ENCODE results near the gene ANO10. TPM values are rescaled to one million over a fixed set of nuclear protein-coding genes. Genes with fewer than 3 reads are reported as not detected.
A peak's percentile ranks its signal among the peaks of the same experiment; 100 is the strongest.

Gene ANO10
- total RNA-seq, 1 donor from 2014 or later = 45.4 TPM

GRCh38 chr3:43334976-43335375, 286.8 kb downstream of the ANO10 start:
- Histone ChIP-seq H3K27ac (ENCODE audit: low read depth, low read length) (no peak overlapping the region), H3K27me3 (ENCODE audit: insufficient read depth, low read length) (no peaks in the 10 kb centered on the region), H3K4me2 (ENCODE audit: low read length) (no peak overlapping the region), H3K9me3 (ENCODE audit: insufficient read depth, low read depth, low read length) (peaks cover 9% of the 10 kb centered on the region), H3K4me1 (ENCODE audit: insufficient read depth, low read length) (no peaks in the 10 kb centered on the region), H2AFZ (ENCODE audit: low read depth, low read length) (no peak overlapping the region), H3K36me3 (ENCODE audit: insufficient read depth, low read length) (peaks cover 9% of the 10 kb centered on the region), H3K79me2 (ENCODE audit: insufficient read depth, low read length) (peaks cover 3% of the 10 kb centered on the region), H3K4me3 (ENCODE audit: insufficient read depth, low read depth, low read length) (no peak overlapping the region), H4K20me1 (ENCODE audit: insufficient read depth, low read length) (no peaks in the 10 kb centered on the region), H3K9ac (ENCODE audit: low read length) (no peak overlapping the region)
- no peaks in the 10 kb centered on the region for H3K27me3 Mint-ChIP-seq (ENCODE audit: low read depth, unreplicated experiment)
- H3K9me3 Mint-ChIP-seq (ENCODE audit: unreplicated experiment) = peaks cover 23% of the 10 kb centered on the region
- TF ChIP-seq CTCF (IDR thresholded peaks at IDR 0.05; ENCODE audit: insufficient read depth, low read depth, low read length) (no peak), EZH2 (IDR thresholded peaks at IDR 0.05; ENCODE audit: insufficient read depth, low read length) (no peak)
- H3K36me3 Mint-ChIP-seq (ENCODE audit: low read depth, unreplicated experiment) = peaks cover 28% of the 10 kb centered on the region
- DNase-seq (ENCODE audit: low read depth) (no peak), FAIRE-seq (no peak)
- no peaks in the 10 kb centered on the region for H3K4me1 Mint-ChIP-seq (ENCODE audit: low read depth, unreplicated experiment)
- H3K4me3 Mint-ChIP-seq (ENCODE audit: unreplicated experiment) = no peak overlapping the region
- H3K27ac Mint-ChIP-seq (ENCODE audit: unreplicated experiment) = no peak overlapping the region

- H3K27me3 Mint-ChIP-seq (ENCODE audit: low read depth, unreplicated experiment) = no peaks in the 10 kb centered on the region
- Histone ChIP-seq H4K20me1 (ENCODE audit: insufficient read depth, low read length) (peaks cover 15% of the 10 kb centered on the region), H3K9ac (ENCODE audit: low read length) (no peak overlapping the region), H3K9me3 (ENCODE audit: insufficient read depth, low read depth, low read length) (peaks cover 2% of the 10 kb centered on the region), H3K27ac (ENCODE audit: low read depth, low read length) (no peak overlapping the region), H2AFZ (ENCODE audit: low read depth, low read length) (no peak overlapping the region), H3K79me2 (ENCODE audit: insufficient read depth, low read length) (peaks cover 12% of the 10 kb centered on the region), H3K4me1 (ENCODE audit: insufficient read depth, low read length) (no peaks in the 10 kb centered on the region), H3K36me3 (ENCODE audit: insufficient read depth, low read length) (peaks cover 7% of the 10 kb centered on the region), H3K27me3 (ENCODE audit: insufficient read depth, low read length) (no peaks in the 10 kb centered on the region), H3K4me3 (ENCODE audit: insufficient read depth, low read depth, low read length) (no peak overlapping the region), H3K4me2 (ENCODE audit: low read length) (no peak overlapping the region)
- TF ChIP-seq EZH2 (IDR thresholded peaks at IDR 0.05; ENCODE audit: insufficient read depth, low read length) (no peak), CTCF (IDR thresholded peaks at IDR 0.05; ENCODE audit: insufficient read depth, low read depth, low read length) (no peak)
- FAIRE-seq (no peak), DNase-seq (ENCODE audit: low read depth) (no peak)
- peaks cover 13% of the 10 kb centered on the region for H3K36me3 Mint-ChIP-seq (ENCODE audit: low read depth, unreplicated experiment)
- H3K27ac Mint-ChIP-seq (ENCODE audit: unreplicated experiment) = no peak overlapping the region
- H3K9me3 Mint-ChIP-seq (ENCODE audit: unreplicated experiment) = peaks cover 7% of the 10 kb centered on the region
- peaks cover 18% of the 10 kb centered on the region for H3K4me1 Mint-ChIP-seq (ENCODE audit: low read depth, unreplicated experiment)
- no peak overlapping the region for H3K4me3 Mint-ChIP-seq (ENCODE audit: unreplicated experiment)
These were observed 290.4 kb downstream of the ANO10 start for GRCh38 chr3:43331381-43331780.

- H3K27ac Mint-ChIP-seq (ENCODE audit: unreplicated experiment) = peak overlapping the region; percentile 4
- H3K9me3 Mint-ChIP-seq (ENCODE audit: unreplicated experiment) = peaks cover 3% of the 10 kb centered on the region
- H3K4me1 ChIP-seq (ENCODE audit: insufficient read depth, low read length) = no peaks in the 10 kb centered on the region
- H3K27me3 ChIP-seq (ENCODE audit: insufficient read depth, low read length) = no peaks in the 10 kb centered on the region
- no peak for TF ChIP-seq CTCF (IDR thresholded peaks at IDR 0.05; ENCODE audit: insufficient read depth, low read depth, low read length)
- TF ChIP-seq EZH2 (IDR thresholded peaks at IDR 0.05; ENCODE audit: insufficient read depth, low read length) = no peak
- no peaks in the 10 kb centered on the region for H3K27me3 Mint-ChIP-seq (ENCODE audit: low read depth, unreplicated experiment)
- peaks cover 18% of the 10 kb centered on the region for H3K4me1 Mint-ChIP-seq (ENCODE audit: low read depth, unreplicated experiment)
- DNase-seq (ENCODE audit: low read depth) = peak; percentile 50
- H3K36me3 ChIP-seq (ENCODE audit: insufficient read depth, low read length) = peaks cover 7% of the 10 kb centered on the region
- no peak overlapping the region for H2AFZ ChIP-seq (ENCODE audit: low read depth, low read length)
- H3K4me3 ChIP-seq (ENCODE audit: insufficient read depth, low read depth, low read length) = no peak overlapping the region
- peaks cover 12% of the 10 kb centered on the region for H3K36me3 Mint-ChIP-seq (ENCODE audit: low read depth, unreplicated experiment)
- no peak overlapping the region for H3K4me2 ChIP-seq (ENCODE audit: low read length)
- H3K79me2 ChIP-seq (ENCODE audit: insufficient read depth, low read length) = peaks cover 12% of the 10 kb centered on the region
- H3K4me3 Mint-ChIP-seq (ENCODE audit: unreplicated experiment) = no peak overlapping the region
- no peak overlapping the region for H3K27ac ChIP-seq (ENCODE audit: low read depth, low read length)
- no peak for FAIRE-seq
- H3K9me3 ChIP-seq (ENCODE audit: insufficient read depth, low read depth, low read length) = peaks cover 2% of the 10 kb centered on the region
- peaks cover 19% of the 10 kb centered on the region for H4K20me1 ChIP-seq (ENCODE audit: insufficient read depth, low read length)
- no peak overlapping the region for H3K9ac ChIP-seq (ENCODE audit: low read length)
These were observed 290.8 kb downstream of the ANO10 start for GRCh38 chr3:43330981-43331380.
